ENCODE data around the gene RNF157.

DNA sequence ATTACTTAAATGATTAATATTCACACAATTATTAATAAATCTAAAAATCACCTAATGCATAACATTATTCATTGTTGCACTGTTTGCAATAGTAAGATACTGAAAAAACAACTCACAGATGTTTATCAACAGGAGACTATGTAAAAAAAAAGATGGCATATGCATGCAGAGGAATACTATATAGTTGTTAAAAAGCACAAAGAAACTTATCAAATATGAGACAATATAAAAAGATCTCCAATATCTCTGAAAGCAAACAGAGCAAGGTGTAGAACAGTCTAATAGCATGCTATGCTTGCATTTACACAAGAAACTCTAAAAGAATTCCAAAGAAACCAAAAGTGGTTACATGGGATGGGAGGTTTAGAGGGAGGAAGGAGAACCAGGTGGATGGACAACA, 3.7 kb downstream of the RNF157 start:
- TF ChIP-seq, protein P1, sequence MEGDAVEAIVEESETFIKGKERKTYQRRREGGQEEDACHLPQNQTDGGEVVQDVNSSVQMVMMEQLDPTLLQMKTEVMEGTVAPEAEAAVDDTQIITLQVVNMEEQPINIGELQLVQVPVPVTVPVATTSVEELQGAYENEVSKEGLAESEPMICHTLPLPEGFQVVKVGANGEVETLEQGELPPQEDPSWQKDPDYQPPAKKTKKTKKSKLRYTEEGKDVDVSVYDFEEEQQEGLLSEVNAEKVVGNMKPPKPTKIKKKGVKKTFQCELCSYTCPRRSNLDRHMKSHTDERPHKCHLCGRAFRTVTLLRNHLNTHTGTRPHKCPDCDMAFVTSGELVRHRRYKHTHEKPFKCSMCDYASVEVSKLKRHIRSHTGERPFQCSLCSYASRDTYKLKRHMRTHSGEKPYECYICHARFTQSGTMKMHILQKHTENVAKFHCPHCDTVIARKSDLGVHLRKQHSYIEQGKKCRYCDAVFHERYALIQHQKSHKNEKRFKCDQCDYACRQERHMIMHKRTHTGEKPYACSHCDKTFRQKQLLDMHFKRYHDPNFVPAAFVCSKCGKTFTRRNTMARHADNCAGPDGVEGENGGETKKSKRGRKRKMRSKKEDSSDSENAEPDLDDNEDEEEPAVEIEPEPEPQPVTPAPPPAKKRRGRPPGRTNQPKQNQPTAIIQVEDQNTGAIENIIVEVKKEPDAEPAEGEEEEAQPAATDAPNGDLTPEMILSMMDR (IDR thresholded peaks at IDR 0.05): no peak
- TF ChIP-seq EP300 (IDR thresholded peaks at IDR 0.05) (no peak), POLR2AphosphoS5 (IDR thresholded peaks at IDR 0.05) (no peak), POLR2A (IDR thresholded peaks at IDR 0.05) (no peak)
